ENCODE measurements around the gene SST. TPM values are rescaled to one million over a fixed set of nuclear protein-coding genes. Genes with fewer than 3 reads are reported as not detected.

SST gene
- polyA plus RNA-seq, 1 donor from 2014 or later: 9.7 TPM

- H2AFZ ChIP-seq (ENCODE audit: low read depth, low read length): no peak overlapping the region
- H3F3A ChIP-seq (ENCODE audit: insufficient read depth, low read length, poor library complexity, severe bottlenecking): no peaks in the 10 kb centered on the region
- H3K9me3 ChIP-seq (ENCODE audit: low read length): no peaks in the 10 kb centered on the region
- no peak overlapping the region for H3K4me3 ChIP-seq (ENCODE audit: low read length)
- H3K9me2 ChIP-seq (ENCODE audit: insufficient read depth, low read length): no peaks in the 10 kb centered on the region
- H3K4me2 ChIP-seq (ENCODE audit: low read length): no peak overlapping the region
- H4K20me1 ChIP-seq (ENCODE audit: insufficient read depth): no peaks in the 10 kb centered on the region
- no peak overlapping the region for H3K27ac ChIP-seq (ENCODE audit: low read length)
- no peaks in the 10 kb centered on the region for H3K27me3 ChIP-seq (ENCODE audit: insufficient read depth, low read depth, low read length)
- no peak for TF ChIP-seq TAF1 (IDR thresholded peaks at IDR 0.05; ENCODE audit: low read depth)
- TF ChIP-seq EP300 (conservative IDR thresholded peaks at IDR 0.05; ENCODE audit: poor library complexity, severe bottlenecking): no peak
- TF ChIP-seq, protein P1, sequence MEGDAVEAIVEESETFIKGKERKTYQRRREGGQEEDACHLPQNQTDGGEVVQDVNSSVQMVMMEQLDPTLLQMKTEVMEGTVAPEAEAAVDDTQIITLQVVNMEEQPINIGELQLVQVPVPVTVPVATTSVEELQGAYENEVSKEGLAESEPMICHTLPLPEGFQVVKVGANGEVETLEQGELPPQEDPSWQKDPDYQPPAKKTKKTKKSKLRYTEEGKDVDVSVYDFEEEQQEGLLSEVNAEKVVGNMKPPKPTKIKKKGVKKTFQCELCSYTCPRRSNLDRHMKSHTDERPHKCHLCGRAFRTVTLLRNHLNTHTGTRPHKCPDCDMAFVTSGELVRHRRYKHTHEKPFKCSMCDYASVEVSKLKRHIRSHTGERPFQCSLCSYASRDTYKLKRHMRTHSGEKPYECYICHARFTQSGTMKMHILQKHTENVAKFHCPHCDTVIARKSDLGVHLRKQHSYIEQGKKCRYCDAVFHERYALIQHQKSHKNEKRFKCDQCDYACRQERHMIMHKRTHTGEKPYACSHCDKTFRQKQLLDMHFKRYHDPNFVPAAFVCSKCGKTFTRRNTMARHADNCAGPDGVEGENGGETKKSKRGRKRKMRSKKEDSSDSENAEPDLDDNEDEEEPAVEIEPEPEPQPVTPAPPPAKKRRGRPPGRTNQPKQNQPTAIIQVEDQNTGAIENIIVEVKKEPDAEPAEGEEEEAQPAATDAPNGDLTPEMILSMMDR (IDR thresholded peaks at IDR 0.05; ENCODE audit: poor library complexity, severe bottlenecking): no peak
- no peak for TF ChIP-seq SMC3 (conservative IDR thresholded peaks at IDR 0.05; ENCODE audit: poor library complexity)
- no peak for TF ChIP-seq POLR2AphosphoS5 (IDR thresholded peaks at IDR 0.05)
- no peak for TF ChIP-seq RAD21 (conservative IDR thresholded peaks at IDR 0.05)
- no peak for TF ChIP-seq MXI1 (conservative IDR thresholded peaks at IDR 0.05; ENCODE audit: poor library complexity, severe bottlenecking)
- no peak for TF ChIP-seq EZH2 (IDR thresholded peaks at IDR 0.05; ENCODE audit: borderline replicate concordance, insufficient read depth, low read length, poor library complexity, severe bottlenecking)
- TF ChIP-seq REST (IDR thresholded peaks at IDR 0.05; ENCODE audit: borderline replicate concordance): no peak
- H3K9ac ChIP-seq (ENCODE audit: low read length): no peak overlapping the region
- H3K79me2 ChIP-seq (replicated peaks; ENCODE audit: insufficient read depth, low read length): no peaks in the 10 kb centered on the region
- H3K36me3 ChIP-seq (ENCODE audit: insufficient read depth, low read length): no peaks in the 10 kb centered on the region
These were observed 48.6 kb upstream of the SST start for GRCh38 chr3:187718802-187719201.

- Histone ChIP-seq H3K36me3 (ENCODE audit: insufficient read depth, low read length) (no peaks in the 10 kb centered on the region), H2AFZ (ENCODE audit: low read depth, low read length) (no peak overlapping the region), H3K4me2 (ENCODE audit: low read length) (no peak overlapping the region), H4K20me1 (ENCODE audit: insufficient read depth) (no peaks in the 10 kb centered on the region), H3F3A (ENCODE audit: insufficient read depth, low read length, poor library complexity, severe bottlenecking) (no peaks in the 10 kb centered on the region), H3K9me2 (ENCODE audit: insufficient read depth, low read length) (no peaks in the 10 kb centered on the region), H3K9ac (ENCODE audit: low read length) (no peak overlapping the region), H3K4me3 (ENCODE audit: low read length) (no peak overlapping the region), H3K27ac (ENCODE audit: low read length) (no peak overlapping the region), H3K9me3 (ENCODE audit: low read length) (no peaks in the 10 kb centered on the region), H3K79me2 (replicated peaks; ENCODE audit: insufficient read depth, low read length) (no peaks in the 10 kb centered on the region), H3K27me3 (ENCODE audit: insufficient read depth, low read depth, low read length) (no peaks in the 10 kb centered on the region)
- TF ChIP-seq TAF1 (IDR thresholded peaks at IDR 0.05; ENCODE audit: low read depth): no peak
- TF ChIP-seq RAD21 (conservative IDR thresholded peaks at IDR 0.05): no peak
- no peak for TF ChIP-seq REST (IDR thresholded peaks at IDR 0.05; ENCODE audit: borderline replicate concordance)
- TF ChIP-seq EZH2 (IDR thresholded peaks at IDR 0.05; ENCODE audit: borderline replicate concordance, insufficient read depth, low read length, poor library complexity, severe bottlenecking): no peak
- TF ChIP-seq, protein P1 (IDR thresholded peaks at IDR 0.05; ENCODE audit: poor library complexity, severe bottlenecking): no peak
- TF ChIP-seq SMC3 (conservative IDR thresholded peaks at IDR 0.05; ENCODE audit: poor library complexity): no peak
- TF ChIP-seq MXI1 (conservative IDR thresholded peaks at IDR 0.05; ENCODE audit: poor library complexity, severe bottlenecking): no peak
- TF ChIP-seq EP300 (conservative IDR thresholded peaks at IDR 0.05; ENCODE audit: poor library complexity, severe bottlenecking): no peak
- TF ChIP-seq POLR2AphosphoS5 (IDR thresholded peaks at IDR 0.05): no peak
These were observed 47.4 kb upstream of the SST start for GRCh38 chr3:187717572-187717971.

Data from neural cell (in vitro differentiated cells).